Liver (tissue), 3 donors: ENCODE measurements around the gene VSTM2L.

Experiments
- EGR1 ChIP-seq, 2 donors: IDR thresholded peaks; 2 replicates each; pipeline ENCODE4 v1.6.1; 2016 to 2018; ENCODE audit warnings: antibody characterized with exemption in 2 of 2, low read depth in 2 of 2
- GABPA ChIP-seq, 2 donors: IDR thresholded peaks in 1 of 2; conservative IDR thresholded peaks in 1 of 2; 2 replicates each; pipeline ENCODE4 v1.6.1; 2016; ENCODE audit warnings: antibody characterized with exemption in 2 of 2, mild to moderate bottlenecking in 1 of 2, moderate library complexity in 1 of 2
- RAD21 ChIP-seq, 2 donors: IDR thresholded peaks; 2 replicates each; pipeline ENCODE4 v1.6.1; 2016; ENCODE audit warnings: antibody characterized with exemption in 2 of 2, mild to moderate bottlenecking in 2 of 2
- SP1 ChIP-seq: IDR thresholded peaks from 2 replicates; pipeline ENCODE4 v1.6.1; 2018; ENCODE audit warnings: antibody characterized with exemption, mild to moderate bottlenecking
- TF ChIP-seq, protein P1 (sequence below): IDR thresholded peaks from 2 replicates; pipeline ENCODE4 v1.6.1; 2016; ENCODE audit warnings: antibody characterized with exemption
- TF ChIP-seq, protein P2 (sequence below): fragments of 150-350 bp; IDR thresholded peaks from 2 replicates; pipeline ENCODE4 v1.5.1; 2017; ENCODE audit warnings: improper control_type of control experiment, low read depth, low read length; ENCODE audit not compliant: missing input control
- TF ChIP-seq, protein P3 (sequence below): IDR thresholded peaks from 2 replicates; pipeline ENCODE4 v1.6.1; 2016; ENCODE audit warnings: antibody characterized with exemption, mild to moderate bottlenecking
- donor health status: healthy.
- donor health status: healthy.

DNA sequence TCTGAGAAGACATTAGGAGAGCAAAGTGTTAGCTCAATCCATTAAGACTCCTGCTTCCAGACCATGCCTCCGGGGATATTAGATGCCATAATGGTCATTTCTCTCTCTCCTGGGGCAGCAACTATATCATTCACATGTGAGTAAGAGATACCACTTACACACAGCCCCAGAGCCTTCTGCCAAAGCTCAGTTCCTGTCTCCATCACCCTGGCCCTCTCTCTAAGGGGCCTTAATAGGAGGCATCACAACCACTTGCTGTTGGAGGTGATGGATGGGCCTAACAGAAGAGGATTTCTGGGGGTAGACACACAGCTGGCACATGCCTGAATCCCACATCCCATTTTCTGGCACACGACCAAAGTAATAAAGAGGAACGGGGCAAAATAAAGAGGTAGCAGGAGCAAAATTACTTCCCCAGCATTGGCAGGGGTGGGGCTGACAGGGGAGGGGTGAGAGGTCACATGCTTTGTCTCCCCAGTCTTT, 34.0 kb upstream of the VSTM2L start:
- TF ChIP-seq SP1 (no peak), EGR1 (IDR thresholded peaks at IDR 0.05; ENCODE audit: low read depth in 2 of 2) (no peak), GABPA (IDR thresholded peaks at IDR 0.05 in 1 of 2, conservative IDR thresholded peaks at IDR 0.05 in 1 of 2) (no peak), RAD21 (IDR thresholded peaks at IDR 0.05) (no peak)
- TF ChIP-seq, protein P1, sequence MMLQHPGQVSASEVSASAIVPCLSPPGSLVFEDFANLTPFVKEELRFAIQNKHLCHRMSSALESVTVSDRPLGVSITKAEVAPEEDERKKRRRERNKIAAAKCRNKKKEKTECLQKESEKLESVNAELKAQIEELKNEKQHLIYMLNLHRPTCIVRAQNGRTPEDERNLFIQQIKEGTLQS, result no peak
- TF ChIP-seq, protein P2, sequence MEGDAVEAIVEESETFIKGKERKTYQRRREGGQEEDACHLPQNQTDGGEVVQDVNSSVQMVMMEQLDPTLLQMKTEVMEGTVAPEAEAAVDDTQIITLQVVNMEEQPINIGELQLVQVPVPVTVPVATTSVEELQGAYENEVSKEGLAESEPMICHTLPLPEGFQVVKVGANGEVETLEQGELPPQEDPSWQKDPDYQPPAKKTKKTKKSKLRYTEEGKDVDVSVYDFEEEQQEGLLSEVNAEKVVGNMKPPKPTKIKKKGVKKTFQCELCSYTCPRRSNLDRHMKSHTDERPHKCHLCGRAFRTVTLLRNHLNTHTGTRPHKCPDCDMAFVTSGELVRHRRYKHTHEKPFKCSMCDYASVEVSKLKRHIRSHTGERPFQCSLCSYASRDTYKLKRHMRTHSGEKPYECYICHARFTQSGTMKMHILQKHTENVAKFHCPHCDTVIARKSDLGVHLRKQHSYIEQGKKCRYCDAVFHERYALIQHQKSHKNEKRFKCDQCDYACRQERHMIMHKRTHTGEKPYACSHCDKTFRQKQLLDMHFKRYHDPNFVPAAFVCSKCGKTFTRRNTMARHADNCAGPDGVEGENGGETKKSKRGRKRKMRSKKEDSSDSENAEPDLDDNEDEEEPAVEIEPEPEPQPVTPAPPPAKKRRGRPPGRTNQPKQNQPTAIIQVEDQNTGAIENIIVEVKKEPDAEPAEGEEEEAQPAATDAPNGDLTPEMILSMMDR, result no peak
- TF ChIP-seq, protein P3, sequence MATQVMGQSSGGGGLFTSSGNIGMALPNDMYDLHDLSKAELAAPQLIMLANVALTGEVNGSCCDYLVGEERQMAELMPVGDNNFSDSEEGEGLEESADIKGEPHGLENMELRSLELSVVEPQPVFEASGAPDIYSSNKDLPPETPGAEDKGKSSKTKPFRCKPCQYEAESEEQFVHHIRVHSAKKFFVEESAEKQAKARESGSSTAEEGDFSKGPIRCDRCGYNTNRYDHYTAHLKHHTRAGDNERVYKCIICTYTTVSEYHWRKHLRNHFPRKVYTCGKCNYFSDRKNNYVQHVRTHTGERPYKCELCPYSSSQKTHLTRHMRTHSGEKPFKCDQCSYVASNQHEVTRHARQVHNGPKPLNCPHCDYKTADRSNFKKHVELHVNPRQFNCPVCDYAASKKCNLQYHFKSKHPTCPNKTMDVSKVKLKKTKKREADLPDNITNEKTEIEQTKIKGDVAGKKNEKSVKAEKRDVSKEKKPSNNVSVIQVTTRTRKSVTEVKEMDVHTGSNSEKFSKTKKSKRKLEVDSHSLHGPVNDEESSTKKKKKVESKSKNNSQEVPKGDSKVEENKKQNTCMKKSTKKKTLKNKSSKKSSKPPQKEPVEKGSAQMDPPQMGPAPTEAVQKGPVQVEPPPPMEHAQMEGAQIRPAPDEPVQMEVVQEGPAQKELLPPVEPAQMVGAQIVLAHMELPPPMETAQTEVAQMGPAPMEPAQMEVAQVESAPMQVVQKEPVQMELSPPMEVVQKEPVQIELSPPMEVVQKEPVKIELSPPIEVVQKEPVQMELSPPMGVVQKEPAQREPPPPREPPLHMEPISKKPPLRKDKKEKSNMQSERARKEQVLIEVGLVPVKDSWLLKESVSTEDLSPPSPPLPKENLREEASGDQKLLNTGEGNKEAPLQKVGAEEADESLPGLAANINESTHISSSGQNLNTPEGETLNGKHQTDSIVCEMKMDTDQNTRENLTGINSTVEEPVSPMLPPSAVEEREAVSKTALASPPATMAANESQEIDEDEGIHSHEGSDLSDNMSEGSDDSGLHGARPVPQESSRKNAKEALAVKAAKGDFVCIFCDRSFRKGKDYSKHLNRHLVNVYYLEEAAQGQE, result no peak
